PC-9 (cell line): ENCODE data around the gene FAM216A. TPM values are rescaled to one million over a fixed set of nuclear protein-coding genes. Genes with fewer than 3 reads are reported as not detected.

ENCODE experiments used
- BruUV-seq: library from RNA; stranded (reverse); fragments of 400-500 nt; replicated peaks from 2 replicates; lab custom pipeline; 2021; lab: Mats Ljungman, UMichigan
- CTCF ChIA-PET: fragments of 300-600 bp; sonication (Branson Sonifier 250); formaldehyde crosslinking; loops from one replicate; lab custom pipeline; 2022; ENCODE audit warnings: antibody characterized with exemption; lab: Charles Lee
- POLR2A ChIA-PET: fragments of 300-600 bp; sonication (Branson Sonifier 250); formaldehyde crosslinking; loops from one replicate; lab custom pipeline; 2022; ENCODE audit warnings: antibody characterized with exemption; ENCODE audit not compliant: unreplicated experiment; lab: Charles Lee
- DNase-seq, 2 experiments: peaks; one replicate each; pipeline versions ENCODE4 v3.0.0 to v3.0.0-alpha.2; 2015 to 2022; ENCODE audit warnings: mixed read lengths in 1 of 2
- H2AFZ ChIP-seq: fragments of 200-600 bp; sonication (generic); 2 replicates; pipeline ENCODE4 v1.8.1; 2017; ENCODE audit warnings: antibody characterized with exemption
- H3F3A ChIP-seq: fragments of 200-600 bp; sonication (generic); 2 replicates; pipeline ENCODE4 v1.8.1; 2017; ENCODE audit warnings: antibody characterized with exemption, mild to moderate bottlenecking, low read depth; ENCODE audit not compliant: insufficient read depth
- H3K27ac ChIP-seq: fragments of 200-600 bp; sonication (generic); 2 replicates; pipeline ENCODE4 v1.6.1; 2016; ENCODE audit warnings: mixed run types
- H3K27me3 ChIP-seq: fragments of 200-600 bp; sonication (generic); 2 replicates; pipeline ENCODE4 v1.6.1; 2016; ENCODE audit warnings: low read depth, mixed run types; ENCODE audit not compliant: insufficient read depth
- H3K36me3 ChIP-seq: fragments of 200-600 bp; sonication (generic); 2 replicates; pipeline ENCODE4 v1.6.1; 2016; ENCODE audit warnings: low read depth, mixed run types
- H3K4me1 ChIP-seq: fragments of 200-600 bp; sonication (generic); replicated peaks from 2 replicates; pipeline ENCODE4 v1.6.1; 2016; ENCODE audit warnings: mixed run types; ENCODE audit not compliant: insufficient read depth
- H3K4me2 ChIP-seq: fragments of 200-600 bp; sonication (generic); 2 replicates; pipeline ENCODE4 v1.6.1; 2017; ENCODE audit warnings: mixed run types
- H3K4me3 ChIP-seq: fragments of 200-600 bp; sonication (generic); 2 replicates; pipeline ENCODE4 v1.6.1; 2016; ENCODE audit warnings: mixed run types
- H3K79me2 ChIP-seq: fragments of 200-600 bp; sonication (generic); 2 replicates; pipeline ENCODE4 v1.6.1; 2017; ENCODE audit warnings: low read depth, mixed run types
- H3K9me2 ChIP-seq: fragments of 200-600 bp; sonication (generic); 2 replicates; pipeline ENCODE4 v1.8.1; 2017; ENCODE audit warnings: mild to moderate bottlenecking; ENCODE audit not compliant: insufficient read depth
- H3K9me3 ChIP-seq: fragments of 200-600 bp; sonication (generic); 2 replicates; pipeline ENCODE4 v1.8.1; 2016; ENCODE audit warnings: low read depth; ENCODE audit not compliant: insufficient read depth
- H4K20me1 ChIP-seq: fragments of 200-600 bp; sonication (generic); 2 replicates; pipeline ENCODE4 v1.8.1; 2017; ENCODE audit not compliant: insufficient read depth
- CTCF ChIP-seq: fragments of 200-600 bp; sonication (generic); conservative IDR thresholded peaks from 2 replicates; pipeline ENCODE4 v1.6.1; 2017; ENCODE audit warnings: mixed run types, antibody characterized with exemption, mild to moderate bottlenecking, moderate library complexity
- EZH2 ChIP-seq: fragments of 200-600 bp; sonication (generic); IDR thresholded peaks from 2 replicates; pipeline ENCODE4 v1.8.0; 2017; ENCODE audit warnings: antibody characterized with exemption, low read depth
- intact Hi-C: fragments of 100-400 bp; cut with micrococcal nuclease; formaldehyde crosslinking; loops from one replicate; pipeline ENCODE4 v1.10.0; 2022; ENCODE audit not compliant: unreplicated experiment
- total RNA-seq: library from RNA; stranded (reverse); gene quantifications from 2 replicates; pipeline ENCODE4 v1.2.3, GENCODE V29; 2021

The FAM216A gene
- total RNA-seq, 1 experiment from 2014 or later: 8.0 TPM

GRCh38 chr12:110532644-110533043 is 64.0 kb downstream of the FAM216A start:
- TF ChIP-seq CTCF: no peak
- TF ChIP-seq EZH2: no peak
- no TSS peak for BruUV-seq
- CTCF ChIA-PET: no interaction called here
- Histone ChIP-seq H3K9me2 (no peaks in the 10 kb centered on the region), H3K27ac (no peak overlapping the region), H3F3A (peaks cover 30% of the 10 kb centered on the region), H2AFZ (no peak overlapping the region), H3K79me2 (no peaks in the 10 kb centered on the region), H3K27me3 (no peaks in the 10 kb centered on the region), H4K20me1 (no peaks in the 10 kb centered on the region), H3K4me1 (peaks cover 11% of the 10 kb centered on the region; the same call in 1 of the 2 replicates), H3K36me3 (peaks cover 9% of the 10 kb centered on the region), H3K4me2 (no peak overlapping the region), H3K4me3 (no peak overlapping the region), H3K9me3 (no peaks in the 10 kb centered on the region)
- no peak for DNase-seq
- POLR2A ChIA-PET: interaction anchor here (0.6 kb wide), 1 partner anchor 11 kb away, joined by 3 read pairs; no protein-coding TSS in a partner anchor
- intact Hi-C loops: no loop called here

GRCh38 chr12:110533607-110534006 is 65.0 kb downstream of the FAM216A start:
- Histone ChIP-seq H3K79me2 (no peaks in the 10 kb centered on the region), H3K4me1 (peaks cover 15% of the 10 kb centered on the region), H3K27ac (no peak overlapping the region), H3K27me3 (no peaks in the 10 kb centered on the region), H3K9me2 (no peaks in the 10 kb centered on the region), H3K9me3 (no peaks in the 10 kb centered on the region), H3K4me2 (no peak overlapping the region), H3K36me3 (peaks cover 19% of the 10 kb centered on the region), H4K20me1 (no peaks in the 10 kb centered on the region), H3K4me3 (no peak overlapping the region), H3F3A (peaks cover 31% of the 10 kb centered on the region), H2AFZ (no peak overlapping the region)
- TF ChIP-seq CTCF (no peak), EZH2 (no peak)
- no TSS peak for BruUV-seq
- peak in 1 of 2 experiments; percentile 47 for DNase-seq
- ChIA-PET POLR2A (interaction anchor here (0.6 kb wide), 1 partner anchor 1785 kb away, joined by 3 read pairs; no protein-coding TSS in a partner anchor), CTCF (no interaction called here)
- intact Hi-C loops: no loop called here

GRCh38 chr12:110534811-110535210 is 66.2 kb downstream of the FAM216A start:
- Histone ChIP-seq H3K27ac (no peak overlapping the region), H3K36me3 (peaks cover 30% of the 10 kb centered on the region), H3K9me3 (no peaks in the 10 kb centered on the region), H3K4me3 (no peak overlapping the region), H3K79me2 (no peaks in the 10 kb centered on the region), H3K27me3 (no peaks in the 10 kb centered on the region), H4K20me1 (no peaks in the 10 kb centered on the region), H2AFZ (no peak overlapping the region), H3K4me2 (no peak overlapping the region), H3K9me2 (no peaks in the 10 kb centered on the region), H3K4me1 (peaks cover 15% of the 10 kb centered on the region), H3F3A (peaks cover 31% of the 10 kb centered on the region)
- DNase-seq: no peak
- CTCF ChIA-PET: no interaction called here
- BruUV-seq: no TSS peak
- no peak for TF ChIP-seq CTCF
- no peak for TF ChIP-seq EZH2
- intact Hi-C loops: no loop called here
- POLR2A ChIA-PET: no interaction called here
